Hematopoietic multipotent progenitor cell treated with erythropoietin and hydrocortisone succinate and interleukin-3 and kit ligand, for 8 days (in vitro differentiated cells): ENCODE data around the gene ZNF557.
A peak's percentile ranks its signal among the peaks of the same experiment; 100 is the strongest.
"Not testable (repeated sequence)": the region's sequence is repeated elsewhere in the genome, so short reads cannot be mapped to it uniquely, and the experiment has no call there.

Experiments used
- DNase-seq: peaks from one replicate; pipeline ENCODE4 v3.0.0-alpha.2; 2015

Gene ZNF557

GRCh38 chr19:7069042-7069903, at the start of gene ZNF557:
Gene ZNF557, plus strand, starts transcription at chr19:7069703. Its CDS starts 5,372 bp downstream, at chr19:7075075.
- peak; percentile 96 for DNase-seq

GRCh38 chr19:7021331-7021730, 48.2 kb upstream of the ZNF557 start, which contains the start of gene MBD3L2B:
Gene MBD3L2B, minus strand, starts transcription at chr19:7021431. Its CDS starts 34 bp downstream, at chr19:7021397.
- not testable (repeated sequence) for DNase-seq

- not testable (repeated sequence) for DNase-seq
Observed at GRCh38 chr19:7028790-7029189, 40.7 kb upstream of the ZNF557 start.

- not testable (repeated sequence) for DNase-seq
Observed at GRCh38 chr19:7030278-7030677, 39.2 kb upstream of the ZNF557 start, which contains the start of gene MBD3L5. Gene MBD3L5, plus strand, starts transcription at chr19:7030578. Its CDS starts 34 bp downstream, at chr19:7030612.

GRCh38 chr19:7040079-7040478, 29.4 kb upstream of the ZNF557 start, which contains the start of gene MBD3L4:
Gene MBD3L4, minus strand, starts transcription at chr19:7040179. Its CDS starts 35 bp downstream, at chr19:7040144.
- DNase-seq = not testable (repeated sequence)

- not testable (repeated sequence) for DNase-seq
Observed at GRCh38 chr19:7041563-7041962, 27.9 kb upstream of the ZNF557 start.

GRCh38 chr19:7049021-7049420, 20.5 kb upstream of the ZNF557 start, which contains the start of gene MBD3L2:
Gene MBD3L2, plus strand, starts transcription at chr19:7049321. Its CDS starts 53 bp downstream, at chr19:7049374.
- DNase-seq = not testable (repeated sequence)

GRCh38 chr19:7051421-7051820, 18.1 kb upstream of the ZNF557 start:
- DNase-seq = not testable (repeated sequence)

- not testable (repeated sequence) for DNase-seq
Observed at GRCh38 chr19:7052896-7053295, 16.6 kb upstream of the ZNF557 start.

GRCh38 chr19:7054635-7055368, 14.7 kb upstream of the ZNF557 start:
- not testable (repeated sequence) for DNase-seq

GRCh38 chr19:7055679-7056078, 13.8 kb upstream of the ZNF557 start:
- DNase-seq = not testable (repeated sequence)

GRCh38 chr19:7056371-7056770, 13.1 kb upstream of the ZNF557 start:
- not testable (repeated sequence) for DNase-seq

- DNase-seq = not testable (repeated sequence)
Observed at GRCh38 chr19:7058576-7058975, 10.9 kb upstream of the ZNF557 start, which contains the start of gene MBD3L3. Gene MBD3L3, minus strand, starts transcription at chr19:7058676. Its CDS starts 71 bp downstream, at chr19:7058605.

GRCh38 chr19:7059977-7060376, 9.5 kb upstream of the ZNF557 start:
- not testable (repeated sequence) for DNase-seq

- no peak for DNase-seq
Observed at GRCh38 chr19:7063339-7063738, 6.2 kb upstream of the ZNF557 start.

- no peak for DNase-seq
Observed at GRCh38 chr19:7063764-7064418, 5.6 kb upstream of the ZNF557 start.

GRCh38 chr19:7067122-7067521, 2.4 kb upstream of the ZNF557 start:
- DNase-seq = peak; percentile 43

GRCh38 chr19:7067716-7068115, 1.8 kb upstream of the ZNF557 start:
- DNase-seq = no peak

- no peak for DNase-seq
Observed at GRCh38 chr19:7068599-7068998, 904 bp upstream of the ZNF557 start.

GRCh38 chr19:7069904-7070226, 362 bp downstream of the ZNF557 start:
- no peak for DNase-seq

GRCh38 chr19:7072541-7072940, 3.0 kb downstream of the ZNF557 start:
- no peak for DNase-seq

GRCh38 chr19:7074705-7075282, 5.3 kb downstream of the ZNF557 start:
- DNase-seq = no peak
